ENCODE data around the gene GRID1. TPM values are rescaled to one million over a fixed set of nuclear protein-coding genes. Genes with fewer than 3 reads are reported as not detected.

Gene GRID1
- total RNA-seq, 1 donor from 2014 or later = not detected

DNA sequence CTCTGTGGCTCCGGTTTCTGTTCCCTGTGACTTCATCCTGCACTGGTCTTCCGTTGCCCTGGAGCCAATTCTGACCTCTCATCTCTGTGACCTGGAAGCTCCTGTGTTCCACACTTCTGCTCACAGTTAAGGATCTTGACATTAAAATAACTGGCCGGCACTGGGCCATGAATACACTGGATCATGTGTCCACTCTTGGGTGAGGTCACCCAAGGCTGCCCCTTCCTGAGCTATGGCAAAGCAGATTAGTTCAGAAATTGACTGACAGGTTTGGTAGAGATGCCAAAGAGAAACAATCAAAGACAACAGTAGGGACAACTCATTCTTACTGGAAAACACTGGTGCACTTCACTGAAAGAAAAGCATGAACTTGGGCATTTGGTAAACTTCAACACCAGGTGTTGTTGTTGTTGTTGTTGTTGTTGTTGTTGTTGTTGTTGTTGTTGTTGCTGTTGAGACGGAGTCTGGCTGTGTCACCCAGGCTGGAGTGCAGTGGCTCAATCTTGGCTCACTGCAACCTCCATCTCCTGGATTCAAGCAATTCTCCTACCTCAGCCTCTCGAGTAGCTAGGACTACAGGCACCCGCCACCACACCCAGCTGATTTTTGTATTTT is 36.7 kb upstream of the GRID1 start:
- CTCF ChIA-PET = no interaction called here
- intact Hi-C loops (cut with micrococcal nuclease) = loop anchor here (5.0 kb wide), 2 partner anchors 134 to 289 kb away; no protein-coding TSS in a partner anchor

DNA sequence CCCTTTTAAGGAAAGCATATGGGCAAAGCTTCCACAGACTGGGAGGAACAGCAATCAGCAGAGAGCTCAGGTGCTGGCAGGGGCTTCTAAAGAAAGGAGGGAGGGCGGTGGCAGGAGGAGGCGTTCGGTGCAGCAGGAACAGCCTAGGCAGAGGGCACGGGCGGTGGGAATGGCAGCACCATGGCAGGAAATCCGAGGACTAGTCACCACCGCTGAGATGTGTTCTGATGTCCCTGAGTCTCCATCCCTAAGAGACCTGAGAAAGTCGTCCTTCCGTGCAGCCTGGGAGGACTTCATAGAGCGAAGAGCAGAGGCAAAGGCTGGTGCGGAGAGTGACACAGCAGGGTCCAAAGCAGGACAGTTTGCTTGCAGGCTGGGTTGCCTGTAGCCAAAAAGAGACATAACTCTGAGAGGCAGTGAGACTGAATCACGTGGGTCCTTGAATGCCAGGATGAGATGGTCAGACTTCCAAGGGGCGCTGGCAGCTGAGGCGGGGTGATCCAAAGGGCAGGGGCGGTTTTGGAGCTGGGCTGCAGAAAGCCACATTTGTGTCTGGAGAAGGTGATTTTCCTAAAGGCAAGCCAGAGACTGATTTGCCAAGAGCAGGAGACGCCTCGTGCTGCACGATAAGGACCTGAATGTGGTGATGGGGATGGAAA is 35.8 kb upstream of the GRID1 start:
- Mint-ChIP-seq H3K9me3 (no peaks in the 10 kb centered on the region), H3K27ac (no peak overlapping the region), H3K36me3 (ENCODE audit: low read depth) (no peaks in the 10 kb centered on the region), H3K4me3 (peak overlapping the region; percentile 28), H3K4me1 (peaks cover 13% of the 10 kb centered on the region), H3K27me3 (peaks cover 5% of the 10 kb centered on the region)
- ChIA-PET CTCF (interaction anchor here (6.1 kb wide), 1 partner anchor 184 kb away, joined by 96 read pairs; no protein-coding TSS in a partner anchor), POLR2A (interaction anchor here (4.1 kb wide), 1 partner anchor 10 kb away, joined by 60 read pairs; no protein-coding TSS in a partner anchor)
- TF ChIP-seq, protein P1, sequence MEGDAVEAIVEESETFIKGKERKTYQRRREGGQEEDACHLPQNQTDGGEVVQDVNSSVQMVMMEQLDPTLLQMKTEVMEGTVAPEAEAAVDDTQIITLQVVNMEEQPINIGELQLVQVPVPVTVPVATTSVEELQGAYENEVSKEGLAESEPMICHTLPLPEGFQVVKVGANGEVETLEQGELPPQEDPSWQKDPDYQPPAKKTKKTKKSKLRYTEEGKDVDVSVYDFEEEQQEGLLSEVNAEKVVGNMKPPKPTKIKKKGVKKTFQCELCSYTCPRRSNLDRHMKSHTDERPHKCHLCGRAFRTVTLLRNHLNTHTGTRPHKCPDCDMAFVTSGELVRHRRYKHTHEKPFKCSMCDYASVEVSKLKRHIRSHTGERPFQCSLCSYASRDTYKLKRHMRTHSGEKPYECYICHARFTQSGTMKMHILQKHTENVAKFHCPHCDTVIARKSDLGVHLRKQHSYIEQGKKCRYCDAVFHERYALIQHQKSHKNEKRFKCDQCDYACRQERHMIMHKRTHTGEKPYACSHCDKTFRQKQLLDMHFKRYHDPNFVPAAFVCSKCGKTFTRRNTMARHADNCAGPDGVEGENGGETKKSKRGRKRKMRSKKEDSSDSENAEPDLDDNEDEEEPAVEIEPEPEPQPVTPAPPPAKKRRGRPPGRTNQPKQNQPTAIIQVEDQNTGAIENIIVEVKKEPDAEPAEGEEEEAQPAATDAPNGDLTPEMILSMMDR (IDR thresholded peaks at IDR 0.05) = no peak
- no peak for ATAC-seq (ENCODE audit: low read depth)
- no peak for DNase-seq
- intact Hi-C loops (cut with micrococcal nuclease) = loop anchor here (5.0 kb wide), 2 partner anchors 135 to 290 kb away; no protein-coding TSS in a partner anchor

More for the DNA sequence above, 36.7 kb upstream of the GRID1 start:
- H3K27me3 Mint-ChIP-seq = peaks cover 5% of the 10 kb centered on the region
- ATAC-seq (ENCODE audit: low read depth) = no peak
- H3K36me3 Mint-ChIP-seq (ENCODE audit: low read depth) = no peaks in the 10 kb centered on the region
- H3K4me1 Mint-ChIP-seq = peaks cover 13% of the 10 kb centered on the region
- H3K9me3 Mint-ChIP-seq = no peaks in the 10 kb centered on the region
- POLR2A ChIA-PET = interaction anchor here (4.1 kb wide), 1 partner anchor 9 kb away, joined by 60 read pairs; no protein-coding TSS in a partner anchor
- no peak overlapping the region for H3K4me3 Mint-ChIP-seq
- H3K27ac Mint-ChIP-seq = no peak overlapping the region
- DNase-seq = no peak
- TF ChIP-seq, protein P1 (IDR thresholded peaks at IDR 0.05) = no peak

DNA sequence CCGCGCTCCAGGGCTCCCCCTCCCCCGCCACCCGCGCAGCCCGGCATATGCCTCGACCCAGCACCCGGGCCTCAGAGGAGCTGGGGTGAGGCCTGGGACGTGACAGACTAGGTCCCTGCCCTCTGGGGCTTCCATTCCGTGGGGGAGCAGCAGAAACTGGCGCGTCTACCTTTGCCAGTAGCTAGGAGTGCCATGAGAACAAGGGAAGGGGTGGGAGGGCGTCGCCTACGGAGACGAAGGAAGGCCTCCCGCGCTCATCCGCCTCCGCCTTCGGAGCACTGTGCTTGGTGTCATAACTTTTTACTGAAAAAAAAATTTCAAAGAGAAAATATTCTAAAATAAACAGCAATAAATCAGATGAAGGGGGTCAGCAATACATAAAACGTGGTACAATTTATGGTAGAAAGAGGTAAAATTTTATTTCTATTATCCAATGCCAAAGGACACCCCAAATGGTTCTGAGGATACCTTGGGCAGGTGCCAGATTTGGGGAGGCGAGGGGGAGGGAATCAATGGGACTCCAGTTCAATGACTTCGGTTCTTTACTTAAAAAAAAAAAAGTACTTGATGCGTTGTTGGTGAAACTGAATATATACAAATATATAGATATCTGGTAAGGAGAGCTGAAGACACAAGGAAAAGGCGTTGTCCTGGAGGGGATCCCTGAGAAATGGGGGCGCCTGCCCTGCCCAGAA is 35.1 kb upstream of the GRID1 start:
- POLR2A ChIA-PET = interaction anchor here (1.1 to 4.1 kb wide), 4 partner anchors 11 to 183 kb away, joined by 3 to 60 read pairs (median 15); partner anchors contain the start of gene WAPL

DNA sequence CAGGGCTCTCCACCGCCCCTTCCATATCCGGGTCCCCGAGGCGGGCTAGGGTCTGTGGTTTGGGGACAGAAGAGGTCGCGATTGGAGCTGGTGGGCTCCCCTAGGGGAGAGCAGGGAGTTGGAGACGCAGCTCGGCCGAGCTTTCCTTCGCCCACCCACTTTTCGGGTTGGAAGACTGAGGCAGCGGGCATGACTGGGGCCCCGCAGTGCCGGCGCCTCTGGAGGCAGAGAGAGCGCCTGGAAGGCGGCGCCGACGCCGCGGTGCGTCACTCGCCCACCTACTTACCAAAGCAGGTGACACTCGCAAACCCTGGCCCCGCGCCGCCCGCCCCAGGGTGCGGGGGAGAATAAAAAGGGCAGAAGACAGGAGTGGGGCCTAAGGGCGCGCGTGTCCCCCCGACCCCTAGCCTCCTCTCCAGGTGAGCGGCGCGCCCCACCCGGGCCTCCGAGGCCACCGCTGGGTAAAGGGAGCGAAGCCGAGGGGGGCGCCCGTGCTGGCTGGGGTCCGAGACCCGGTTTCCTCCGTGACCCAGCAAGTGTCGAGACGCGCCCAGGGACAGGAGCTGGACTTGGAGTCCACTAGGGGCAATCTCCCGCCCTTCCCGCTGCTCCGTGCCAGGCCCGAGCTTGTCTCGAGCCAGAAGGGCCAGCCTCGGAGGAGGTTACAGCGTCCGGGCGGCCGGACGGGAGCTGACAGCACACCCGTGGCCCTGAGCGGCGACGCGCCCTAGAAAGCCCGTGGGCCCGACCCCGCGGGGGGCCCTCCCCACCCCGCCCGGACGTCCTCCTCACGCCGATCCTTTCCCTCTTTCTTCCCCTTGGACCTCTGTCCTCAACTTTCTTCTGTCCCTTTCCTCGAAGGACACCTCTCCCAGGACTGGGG is 34.4 kb upstream of the GRID1 start:
- Mint-ChIP-seq H3K9me3 (no peaks in the 10 kb centered on the region), H3K4me1 (peaks cover 13% of the 10 kb centered on the region), H3K27ac (peak overlapping the region; percentile 69), H3K4me3 (peak overlapping the region; percentile 87), H3K27me3 (peaks cover 5% of the 10 kb centered on the region), H3K36me3 (ENCODE audit: low read depth) (no peaks in the 10 kb centered on the region)
- peak; percentile 41 for ATAC-seq (ENCODE audit: low read depth)
- intact Hi-C loops (cut with micrococcal nuclease) = loop anchor here (1.0 to 5.0 kb wide), 8 partner anchors 12 to 498 kb away; partner anchors contain the start of gene WAPL
- ChIA-PET POLR2A (interaction anchor here (0.6 to 4.1 kb wide), 6 partner anchors 11 to 570 kb away, joined by 3 to 60 read pairs (median 8); partner anchors contain the start of gene WAPL), CTCF (interaction anchor here (0.9 to 6.1 kb wide), 14 partner anchors 11 to 499 kb away, joined by 3 to 96 read pairs (median 4); no protein-coding TSS in a partner anchor)
- peak; percentile 51 for DNase-seq
- TF ChIP-seq, protein P1 (IDR thresholded peaks at IDR 0.05) = no peak

More for the DNA sequence above, 35.1 kb upstream of the GRID1 start:
- no peaks in the 10 kb centered on the region for H3K9me3 Mint-ChIP-seq
- peaks cover 5% of the 10 kb centered on the region for H3K27me3 Mint-ChIP-seq
- peak overlapping the region; percentile 87 for H3K4me3 Mint-ChIP-seq
- DNase-seq (no peak), ATAC-seq (ENCODE audit: low read depth) (no peak)
- no peak overlapping the region for H3K27ac Mint-ChIP-seq
- H3K36me3 Mint-ChIP-seq (ENCODE audit: low read depth) = no peaks in the 10 kb centered on the region
- CTCF ChIA-PET = interaction anchor here (6.1 kb wide), 1 partner anchor 184 kb away, joined by 96 read pairs; no protein-coding TSS in a partner anchor
- intact Hi-C loops (cut with micrococcal nuclease) = loop anchor here (2.0 to 5.0 kb wide), 4 partner anchors 31 to 497 kb away; no protein-coding TSS in a partner anchor
- TF ChIP-seq, protein P1 (IDR thresholded peaks at IDR 0.05) = no peak
- peaks cover 13% of the 10 kb centered on the region for H3K4me1 Mint-ChIP-seq

All from activated B cell treated with CpG ODN at 0.5 μM for 24 hours (primary cell).